NT2/D1 (cell line): ENCODE data around the gene SPOCK1.

Experiments used
- DNase-seq: peaks from one replicate; pipeline ENCODE4 v3.0.0-alpha.2; 2011; ENCODE audit warnings: low read depth, low spot score
- H3K27me3 ChIP-seq: 2 replicates; pipeline ENCODE4 v1.6.0; 2011; ENCODE audit warnings: mild to moderate bottlenecking; ENCODE audit not compliant: insufficient read length, insufficient read depth
- H3K36me3 ChIP-seq: 2 replicates; pipeline ENCODE4 v1.6.1; 2011; ENCODE audit warnings: mild to moderate bottlenecking, low read length, mixed read lengths; ENCODE audit not compliant: insufficient read depth, insufficient read length
- H3K4me1 ChIP-seq: 2 replicates; pipeline ENCODE4 v1.5.1; 2011; ENCODE audit not compliant: insufficient read depth, insufficient read length
- H3K4me3 ChIP-seq: 2 replicates; pipeline ENCODE4 v1.5.1; 2011; ENCODE audit warnings: low read depth; ENCODE audit not compliant: insufficient read length
- H3K9ac ChIP-seq: 2 replicates; pipeline ENCODE4 v1.6.0; 2011; ENCODE audit warnings: low read depth; ENCODE audit not compliant: insufficient read length
- H3K9me3 ChIP-seq: 2 replicates; pipeline ENCODE4 v1.5.1; 2011; ENCODE audit warnings: mild to moderate bottlenecking, low read length; ENCODE audit not compliant: insufficient read depth
- SUZ12 ChIP-seq: IDR thresholded peaks from 2 replicates; pipeline ENCODE4 v1.6.1; 2011; ENCODE audit not compliant: insufficient read length, insufficient read depth; ENCODE audit errors: extremely low read depth
- YY1 ChIP-seq: IDR thresholded peaks from 2 replicates; pipeline ENCODE4 v1.6.1; 2011; ENCODE audit not compliant: insufficient read length, insufficient read depth
- ZNF274 ChIP-seq: IDR thresholded peaks from 2 replicates; pipeline ENCODE4 v1.6.1; 2011; ENCODE audit warnings: mild to moderate bottlenecking, low read depth, low read length

SPOCK1 gene

DNA sequence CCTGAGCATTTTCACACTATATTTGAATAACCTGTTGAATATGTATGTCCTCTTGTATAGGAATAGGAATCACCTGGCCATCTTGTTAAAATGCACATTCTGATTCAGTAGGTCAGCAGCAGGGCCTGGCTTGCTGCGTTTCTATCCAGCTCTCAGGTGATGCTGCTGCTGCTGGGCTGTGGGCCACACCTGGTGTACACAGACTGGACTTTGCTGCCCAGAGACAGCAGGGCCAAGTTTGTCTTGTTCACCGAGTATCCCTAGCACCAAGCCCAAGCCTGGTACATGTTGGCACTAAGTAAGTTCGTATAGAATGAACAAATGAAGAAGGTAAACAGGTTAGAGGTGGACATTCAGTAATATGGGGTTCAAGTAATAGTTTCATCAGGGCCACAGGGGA, 151.3 kb downstream of the SPOCK1 start:
- Histone ChIP-seq H3K27me3 (no peaks in the 10 kb centered on the region), H3K9me3 (no peaks in the 10 kb centered on the region), H3K9ac (no peak overlapping the region), H3K4me1 (peaks cover 5% of the 10 kb centered on the region), H3K36me3 (no peaks in the 10 kb centered on the region), H3K4me3 (no peak overlapping the region)
- no peak for DNase-seq
- no peak for TF ChIP-seq YY1
- no peak for TF ChIP-seq ZNF274
- TF ChIP-seq SUZ12: no peak

DNA sequence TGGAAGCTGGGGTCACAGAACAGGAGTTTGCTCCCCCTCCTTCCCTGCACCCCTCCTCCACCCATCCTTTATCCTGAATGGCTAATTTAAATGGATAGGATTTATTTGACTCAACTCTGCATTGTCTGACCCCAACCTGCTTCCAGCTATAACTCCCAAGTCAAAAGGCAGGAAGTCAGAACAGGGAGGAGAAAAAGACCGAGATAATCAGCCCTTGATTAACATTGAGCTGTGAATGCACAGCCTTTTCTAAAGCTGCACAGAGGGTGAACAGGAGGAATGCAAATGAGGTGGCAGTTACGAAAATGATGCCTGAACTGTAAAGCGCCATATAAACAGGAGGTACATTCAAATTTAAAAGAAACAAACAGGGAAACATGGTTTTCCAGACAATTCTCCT, 152.8 kb downstream of the SPOCK1 start:
- DNase-seq: no peak
- no peak overlapping the region for H3K9ac ChIP-seq
- no peaks in the 10 kb centered on the region for H3K27me3 ChIP-seq
- H3K36me3 ChIP-seq: no peaks in the 10 kb centered on the region
- TF ChIP-seq ZNF274 (no peak), SUZ12 (no peak), YY1 (no peak)
- H3K9me3 ChIP-seq: no peaks in the 10 kb centered on the region
- peaks cover 5% of the 10 kb centered on the region for H3K4me1 ChIP-seq
- H3K4me3 ChIP-seq: no peak overlapping the region

DNA sequence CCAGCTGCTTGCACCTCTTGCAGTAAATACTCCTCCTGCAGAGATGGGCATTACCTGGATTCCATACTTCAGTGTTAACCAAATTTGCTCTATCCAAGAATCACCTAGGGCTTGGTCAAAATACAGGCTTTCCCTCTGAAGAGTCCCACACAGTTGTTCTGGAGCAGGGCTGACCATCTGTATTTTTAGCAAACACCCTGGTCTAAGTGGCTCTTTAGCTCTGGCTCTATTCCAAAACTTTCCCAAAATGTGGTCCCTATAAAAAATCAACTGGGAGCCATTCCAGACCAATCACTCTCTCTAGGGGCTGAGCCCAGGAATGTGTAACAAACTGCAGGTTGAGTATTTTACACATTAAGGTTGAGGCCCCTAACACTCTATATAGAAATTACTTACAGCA, 153.7 kb downstream of the SPOCK1 start:
- H3K9me3 ChIP-seq: no peaks in the 10 kb centered on the region
- no peak overlapping the region for H3K4me3 ChIP-seq
- no peak overlapping the region for H3K9ac ChIP-seq
- DNase-seq: no peak
- H3K4me1 ChIP-seq: peaks cover 5% of the 10 kb centered on the region
- H3K27me3 ChIP-seq: no peaks in the 10 kb centered on the region
- TF ChIP-seq ZNF274: no peak
- no peak for TF ChIP-seq SUZ12
- no peak for TF ChIP-seq YY1
- H3K36me3 ChIP-seq: no peaks in the 10 kb centered on the region

DNA sequence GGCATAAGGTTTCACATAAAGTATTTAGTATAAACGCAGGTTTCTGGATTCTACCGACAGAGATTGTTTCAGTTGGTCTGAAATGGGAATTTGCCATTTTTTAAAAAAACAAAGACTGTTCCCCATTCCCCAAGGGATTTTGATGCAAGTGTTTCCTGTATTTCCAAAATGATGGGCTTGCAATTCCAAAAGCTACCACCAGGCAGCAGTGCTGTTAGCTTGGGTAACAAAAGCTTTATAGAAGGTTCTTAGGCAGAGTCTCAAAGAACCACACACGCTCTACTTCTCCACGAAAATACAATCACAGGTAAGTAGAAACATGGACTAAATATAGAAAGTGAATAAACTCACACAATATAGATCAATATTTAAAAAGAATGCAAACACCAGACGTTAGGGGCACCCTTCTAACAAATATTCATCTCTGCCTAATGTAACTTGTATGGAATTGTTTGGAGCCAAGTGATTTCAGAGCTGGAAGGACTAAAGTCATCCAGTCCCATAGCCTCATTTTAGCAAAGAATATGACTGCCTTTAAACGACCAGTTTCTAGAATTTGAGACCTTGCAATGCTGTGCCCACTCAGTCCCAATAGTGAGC, 154.3 kb downstream of the SPOCK1 start:
- Histone ChIP-seq H3K9me3 (no peaks in the 10 kb centered on the region), H3K9ac (no peak overlapping the region), H3K27me3 (no peaks in the 10 kb centered on the region), H3K4me3 (no peak overlapping the region), H3K36me3 (no peaks in the 10 kb centered on the region), H3K4me1 (peaks cover 5% of the 10 kb centered on the region)
- TF ChIP-seq YY1: no peak
- TF ChIP-seq ZNF274: no peak
- TF ChIP-seq SUZ12: no peak
- peak; percentile 54 for DNase-seq

DNA sequence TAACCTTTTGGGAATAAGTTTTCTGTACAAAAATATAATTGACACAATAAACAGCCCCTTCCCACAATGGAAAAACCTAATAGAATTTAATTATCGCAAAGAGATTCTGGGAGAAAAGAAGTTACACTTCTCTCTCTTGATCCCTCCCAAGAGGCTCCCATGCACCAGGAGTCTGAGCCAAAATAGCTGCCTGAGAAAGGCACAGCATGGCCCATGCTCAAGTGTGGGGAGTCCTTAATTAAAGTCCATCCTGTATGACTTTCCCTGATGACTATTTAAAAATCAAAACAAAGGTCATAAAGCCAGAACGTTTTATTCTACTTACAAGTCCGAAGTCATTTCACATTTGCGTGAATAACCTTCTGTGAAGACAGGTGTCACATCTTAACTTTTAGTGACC, 155.1 kb downstream of the SPOCK1 start:
- no peak for DNase-seq
- H3K9me3 ChIP-seq: no peaks in the 10 kb centered on the region
- no peak overlapping the region for H3K9ac ChIP-seq
- H3K4me3 ChIP-seq: no peak overlapping the region
- TF ChIP-seq ZNF274 (no peak), YY1 (no peak), SUZ12 (no peak)
- H3K4me1 ChIP-seq: peaks cover 5% of the 10 kb centered on the region
- H3K36me3 ChIP-seq: no peaks in the 10 kb centered on the region
- H3K27me3 ChIP-seq: no peaks in the 10 kb centered on the region

DNA sequence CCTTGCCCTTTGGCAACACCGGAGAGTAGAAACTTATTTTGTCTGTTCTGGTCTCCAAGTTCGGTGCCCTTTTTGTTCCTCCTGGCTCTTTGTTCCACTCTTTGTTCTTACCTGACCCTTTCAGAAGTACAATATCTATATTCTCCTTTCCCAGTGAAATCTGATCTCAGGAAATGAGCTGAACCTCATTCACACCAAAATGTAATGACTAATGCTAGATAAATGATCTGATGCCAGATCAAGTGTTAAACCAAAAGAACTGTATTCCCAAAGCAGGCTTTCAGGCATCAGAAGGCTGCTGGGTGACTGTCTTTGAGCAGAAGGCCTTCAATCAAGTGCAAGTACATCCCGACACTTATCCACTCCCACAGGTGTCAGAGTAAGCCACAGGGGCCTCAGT, 156.4 kb downstream of the SPOCK1 start:
- no peak for DNase-seq
- no peaks in the 10 kb centered on the region for H3K36me3 ChIP-seq
- H3K4me1 ChIP-seq: peaks cover 5% of the 10 kb centered on the region
- H3K4me3 ChIP-seq: no peak overlapping the region
- H3K9me3 ChIP-seq: no peaks in the 10 kb centered on the region
- H3K27me3 ChIP-seq: no peaks in the 10 kb centered on the region
- H3K9ac ChIP-seq: no peak overlapping the region
- no peak for TF ChIP-seq YY1
- no peak for TF ChIP-seq ZNF274
- TF ChIP-seq SUZ12: no peak

DNA sequence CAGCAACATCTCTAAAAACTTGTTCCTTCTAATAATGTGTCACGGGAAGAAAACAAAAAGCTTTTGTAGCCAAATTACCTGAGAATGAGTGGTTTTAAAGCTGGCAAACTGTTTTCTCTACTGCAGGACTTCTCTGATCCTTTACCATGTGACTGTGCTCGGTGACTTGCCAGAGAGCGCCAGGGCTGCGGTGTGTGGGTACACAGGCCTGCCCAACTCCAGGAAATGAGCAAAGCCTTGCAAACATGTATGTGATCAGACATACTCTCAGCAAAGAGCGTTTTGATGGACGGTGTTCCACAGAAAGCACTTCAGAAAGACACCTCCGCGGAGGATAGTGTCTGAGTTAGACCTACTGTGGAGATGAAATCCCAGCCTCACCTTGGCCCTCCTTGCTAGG, 157.3 kb downstream of the SPOCK1 start:
- TF ChIP-seq SUZ12 (no peak), YY1 (no peak), ZNF274 (no peak)
- H3K9me3 ChIP-seq: no peaks in the 10 kb centered on the region
- H3K4me3 ChIP-seq: no peak overlapping the region
- no peaks in the 10 kb centered on the region for H3K36me3 ChIP-seq
- H3K27me3 ChIP-seq: no peaks in the 10 kb centered on the region
- no peak for DNase-seq
- peaks cover 4% of the 10 kb centered on the region for H3K4me1 ChIP-seq
- no peak overlapping the region for H3K9ac ChIP-seq

DNA sequence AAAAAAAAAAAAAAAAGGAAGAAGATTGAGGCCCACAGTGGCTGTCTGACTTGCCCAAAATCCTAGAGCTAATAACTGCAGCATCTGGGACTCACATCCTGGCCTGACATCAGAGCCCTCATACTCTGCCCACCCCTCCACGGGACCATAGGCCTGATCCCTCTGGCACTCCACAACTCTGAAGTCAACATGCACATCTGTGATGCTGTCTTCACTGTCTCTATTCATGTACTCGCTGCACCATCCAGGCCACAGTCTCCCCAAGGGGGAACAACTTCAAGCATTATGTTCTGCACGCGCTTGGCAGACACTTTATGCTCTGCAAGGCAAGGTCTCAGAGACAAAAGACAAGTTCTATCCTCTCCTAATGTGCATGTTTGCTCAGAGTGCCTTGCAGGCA, 158.2 kb downstream of the SPOCK1 start:
- no peak overlapping the region for H3K4me3 ChIP-seq
- no peaks in the 10 kb centered on the region for H3K27me3 ChIP-seq
- no peak overlapping the region for H3K9ac ChIP-seq
- DNase-seq: no peak
- no peaks in the 10 kb centered on the region for H3K36me3 ChIP-seq
- H3K9me3 ChIP-seq: no peaks in the 10 kb centered on the region
- no peak for TF ChIP-seq ZNF274
- no peak for TF ChIP-seq SUZ12
- TF ChIP-seq YY1: no peak
- no peaks in the 10 kb centered on the region for H3K4me1 ChIP-seq
